ENCODE data around the gene NCAN. TPM values are rescaled to one million over a fixed set of nuclear protein-coding genes. Genes with fewer than 3 reads are reported as not detected.
A peak's percentile ranks its signal among the peaks of the same experiment; 100 is the strongest.
"Not testable (repeated sequence)": the region's sequence is repeated elsewhere in the genome, so short reads cannot be mapped to it uniquely, and the experiment has no call there.

Gene NCAN
- polyA plus RNA-seq, 3 donors = 0.13 to 0.98 TPM; not detected in 1

DNA sequence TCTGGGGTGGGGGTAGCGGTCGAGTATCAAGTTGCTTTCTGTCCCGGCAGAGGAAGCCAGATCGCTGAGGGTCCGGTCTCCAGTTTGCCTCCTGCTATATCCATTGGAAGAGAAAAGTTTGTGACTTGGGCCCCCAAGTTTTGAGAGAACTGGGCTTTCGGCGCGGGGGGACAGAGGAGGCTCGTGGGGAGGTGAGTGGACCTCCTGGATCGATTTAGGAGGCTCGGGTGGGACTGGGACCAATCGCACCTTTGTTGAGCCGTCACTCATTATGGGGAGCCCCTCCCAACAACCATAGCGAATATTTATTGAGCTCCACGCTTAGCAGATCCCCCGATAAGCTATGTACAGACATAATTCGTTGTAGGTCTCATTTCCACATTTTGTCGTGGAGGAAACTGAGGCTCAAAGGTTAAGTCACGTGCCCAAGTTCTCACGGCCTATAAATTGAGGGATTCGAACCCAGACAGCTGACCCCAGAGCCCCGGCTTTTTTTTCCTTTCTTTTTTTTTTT, 18.8 kb upstream of the NCAN start:
- DNase-seq = no peak

GRCh38 chr19:19193926-19194325, 17.8 kb upstream of the NCAN start:
- DNase-seq = no peak

- DNase-seq = no peak
Observed at GRCh38 chr19:19201697-19202630, 9.8 kb upstream of the NCAN start.

GRCh38 chr19:19202707-19203011, 9.1 kb upstream of the NCAN start:
- DNase-seq = no peak

- peak; percentile 88 for DNase-seq
Observed at GRCh38 chr19:19203012-19203856, 8.5 kb upstream of the NCAN start, which contains the start of gene NR2C2AP. NR2C2AP (minus strand) TSS chr19:19203414; CDS start chr19:19203060, 354 bp downstream.

- DNase-seq = no peak
Observed at GRCh38 chr19:19204181-19204580, 7.6 kb upstream of the NCAN start.

GRCh38 chr19:19205416-19206410, 6.0 kb upstream of the NCAN start:
- no peak for DNase-seq

DNA sequence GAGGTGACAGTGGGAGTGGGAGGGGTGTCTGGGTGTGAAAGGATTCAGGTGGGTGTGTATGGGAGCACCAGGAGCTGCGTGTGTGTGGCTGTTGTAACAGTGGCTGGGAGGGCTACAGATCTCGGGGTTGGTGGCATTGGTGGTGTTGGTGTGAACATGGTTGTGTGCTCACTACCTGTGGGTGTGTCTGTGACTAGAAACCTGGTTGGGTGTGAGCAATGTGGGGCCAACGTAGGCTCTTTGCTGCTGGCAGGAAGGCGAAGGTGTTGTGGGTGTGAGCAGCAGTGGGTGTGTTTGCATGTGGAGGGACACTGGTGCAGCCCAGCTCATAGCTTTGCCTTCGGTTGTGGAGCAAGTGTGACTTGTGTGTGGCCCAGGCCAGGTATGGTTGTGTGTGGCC, 4.8 kb upstream of the NCAN start:
- DNase-seq = no peak

- no peak for DNase-seq
Observed at GRCh38 chr19:19207637-19208572, 3.9 kb upstream of the NCAN start.

GRCh38 chr19:19209372-19209771, 2.4 kb upstream of the NCAN start:
- DNase-seq = no peak

DNA sequence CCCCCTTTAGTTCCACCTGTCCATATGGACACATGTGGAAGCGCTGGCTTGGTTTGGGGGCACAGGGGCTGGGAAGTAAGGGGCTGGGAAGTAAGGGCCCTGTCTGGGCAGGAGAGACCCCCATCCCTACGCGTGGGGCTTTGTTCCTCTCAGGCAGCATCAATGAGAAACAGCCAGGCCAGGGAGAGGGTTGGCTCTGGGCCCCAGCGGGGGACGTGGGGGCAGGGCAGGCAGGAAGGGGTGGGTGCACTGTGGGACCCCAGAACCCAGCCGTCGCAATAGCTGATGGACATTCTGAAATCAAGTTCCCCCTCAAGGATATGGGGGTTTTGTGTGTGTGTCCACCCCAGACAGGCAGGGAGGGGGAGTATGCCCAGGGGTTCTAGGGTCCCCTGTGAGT, 1.2 kb downstream of the NCAN start:
- DNase-seq = no peak

DNA sequence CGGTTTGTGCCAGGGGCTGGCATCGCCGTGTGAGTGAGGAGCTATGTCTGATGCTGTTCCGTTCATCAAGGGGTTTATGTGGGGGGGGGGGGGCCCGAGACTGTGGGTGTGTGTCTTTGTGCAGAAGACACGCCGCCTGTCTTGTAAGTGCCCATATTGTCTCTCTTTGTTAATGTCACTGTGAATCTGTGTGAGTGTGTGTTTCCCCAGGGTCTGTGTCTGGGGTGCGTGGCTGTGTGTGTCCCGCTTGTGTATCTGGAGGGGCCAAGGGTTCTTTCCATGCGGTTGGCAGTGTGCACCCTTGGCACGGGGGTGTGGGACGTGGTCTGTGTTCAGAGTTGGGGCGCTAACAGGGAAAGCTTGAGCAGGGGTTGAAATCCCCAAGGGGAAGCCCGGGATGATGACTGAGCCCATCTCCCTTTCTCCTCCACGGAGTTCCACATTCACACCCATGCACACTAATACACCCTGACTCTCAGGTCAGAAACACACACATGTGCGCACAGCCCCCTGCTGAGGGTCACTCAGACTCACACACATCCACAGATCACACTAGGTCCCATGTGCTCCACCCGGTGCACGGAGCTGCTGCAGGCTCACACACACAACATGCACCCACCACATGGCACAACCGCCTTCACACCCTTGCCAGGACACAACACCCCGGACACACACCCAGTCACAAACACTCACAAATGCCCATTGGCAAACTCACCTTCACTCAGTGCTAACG, 1.8 kb downstream of the NCAN start:
- DNase-seq = no peak

GRCh38 chr19:19214159-19214490, 2.4 kb downstream of the NCAN start:
- no peak for DNase-seq

GRCh38 chr19:19214892-19215291, 3.1 kb downstream of the NCAN start:
- DNase-seq = peak; percentile 63

DNA sequence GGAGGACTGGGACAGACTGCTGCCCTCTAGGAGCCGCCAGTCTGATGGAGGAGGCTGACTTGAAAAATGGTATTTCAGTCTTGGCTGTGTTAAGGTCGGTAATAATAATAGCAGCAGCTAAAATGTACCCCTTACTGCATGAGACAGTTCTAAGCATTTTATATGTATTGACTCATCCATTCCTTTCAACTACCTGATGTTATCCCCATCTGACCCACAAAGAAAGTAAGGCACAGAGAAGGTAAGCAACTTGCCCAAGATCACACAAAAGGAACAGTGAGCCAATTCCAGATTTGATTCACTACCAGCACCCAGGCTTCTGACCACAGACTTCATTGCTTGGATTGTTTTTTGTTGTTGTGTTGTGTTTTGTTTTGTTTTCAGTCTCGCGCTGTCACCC, 4.0 kb downstream of the NCAN start:
- no peak for DNase-seq

DNA sequence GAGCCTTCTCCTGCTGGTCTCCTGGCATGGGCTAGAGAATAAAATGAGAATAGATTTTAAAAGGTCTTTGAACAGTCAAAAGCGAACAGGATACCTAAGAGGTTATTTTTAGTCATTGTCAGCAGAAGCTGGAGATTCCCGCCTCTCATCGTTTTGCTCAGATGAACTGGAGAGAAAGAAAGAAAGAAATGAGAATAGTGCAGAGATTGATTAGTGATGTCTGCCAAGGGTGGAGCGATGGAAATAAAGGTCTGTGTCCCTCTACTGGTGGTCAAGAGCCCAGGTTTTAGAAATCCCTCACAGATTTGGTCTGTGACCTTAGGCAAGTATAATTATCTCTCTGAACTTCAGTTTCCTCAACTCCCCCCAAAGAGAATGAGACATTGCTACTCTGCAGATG, 5.3 kb downstream of the NCAN start:
- DNase-seq = no peak

DNA sequence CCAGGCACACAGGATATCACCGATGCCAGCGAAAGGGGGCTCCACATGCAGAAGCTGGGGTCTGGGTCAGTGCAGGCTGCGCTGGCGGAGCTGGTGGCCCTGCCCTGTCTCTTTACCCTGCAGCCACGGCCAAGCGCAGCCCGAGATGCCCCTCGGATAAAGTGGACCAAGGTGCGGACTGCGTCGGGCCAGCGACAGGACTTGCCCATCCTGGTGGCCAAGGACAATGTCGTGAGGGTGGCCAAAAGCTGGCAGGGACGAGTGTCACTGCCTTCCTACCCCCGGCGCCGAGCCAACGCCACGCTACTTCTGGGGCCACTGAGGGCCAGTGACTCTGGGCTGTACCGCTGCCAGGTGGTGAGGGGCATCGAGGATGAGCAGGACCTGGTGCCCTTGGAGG, 7.2 kb downstream of the NCAN start:
- DNase-seq = no peak

DNA sequence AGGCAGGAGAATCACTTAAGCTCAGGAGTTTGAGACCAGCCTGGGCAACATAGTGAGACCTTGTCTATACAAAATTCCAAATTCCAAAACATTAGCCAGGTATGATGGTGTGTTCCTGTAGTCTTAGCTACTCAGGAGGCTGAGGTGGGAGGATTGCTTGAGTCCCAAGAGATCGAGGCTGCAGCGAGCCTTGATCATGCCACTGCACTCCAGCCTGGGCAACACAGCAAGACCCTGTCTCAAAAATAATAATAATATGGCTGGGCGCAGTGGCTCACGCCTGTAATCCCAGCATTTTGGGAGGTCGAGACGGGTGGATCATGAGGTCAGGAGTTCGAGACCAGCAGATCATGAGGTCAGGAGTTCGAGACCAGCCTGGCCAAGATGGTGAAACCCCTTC, 9.2 kb downstream of the NCAN start:
- not testable (repeated sequence) for DNase-seq

DNA sequence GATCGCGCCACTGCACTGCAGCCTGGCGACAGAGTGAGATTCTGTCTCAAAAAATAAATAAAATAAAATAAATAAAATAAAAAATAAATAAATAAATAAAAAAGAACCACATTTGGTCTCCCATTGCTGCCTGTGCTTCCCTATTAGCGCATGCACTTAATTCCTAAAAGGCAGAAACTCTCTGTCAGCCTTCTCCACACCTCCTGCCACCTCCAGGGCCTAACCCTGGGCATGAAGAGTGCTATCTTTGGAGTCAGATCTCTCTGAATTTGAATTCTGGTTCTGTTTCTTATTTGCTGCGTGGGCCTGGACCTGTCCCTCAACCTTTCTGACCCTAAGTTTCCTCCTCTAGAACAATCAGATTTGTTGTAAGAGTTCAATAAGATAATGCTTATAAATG, 11.3 kb downstream of the NCAN start:
- DNase-seq = no peak

DNA sequence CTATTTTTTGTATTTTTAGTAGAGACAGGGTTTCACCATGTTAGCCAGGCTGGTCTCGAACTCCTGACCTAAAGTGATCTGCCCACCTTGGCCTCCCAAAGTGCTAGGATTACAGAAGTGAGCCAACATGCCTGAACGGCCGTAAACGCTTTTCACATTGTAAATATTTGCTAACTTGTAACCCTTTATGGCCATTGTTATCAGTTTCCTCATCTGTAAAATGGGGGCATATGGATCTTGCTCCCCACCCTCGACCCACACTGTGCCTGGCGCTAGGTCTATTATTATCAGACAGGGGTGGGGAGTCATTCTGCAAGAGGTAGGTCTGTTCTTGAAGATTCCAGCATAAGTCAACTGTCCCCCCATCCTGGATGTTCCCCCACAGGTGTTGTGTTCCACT, 11.9 kb downstream of the NCAN start:
- no peak for DNase-seq
